ENCODE data around the gene SCN9A.

DNA sequence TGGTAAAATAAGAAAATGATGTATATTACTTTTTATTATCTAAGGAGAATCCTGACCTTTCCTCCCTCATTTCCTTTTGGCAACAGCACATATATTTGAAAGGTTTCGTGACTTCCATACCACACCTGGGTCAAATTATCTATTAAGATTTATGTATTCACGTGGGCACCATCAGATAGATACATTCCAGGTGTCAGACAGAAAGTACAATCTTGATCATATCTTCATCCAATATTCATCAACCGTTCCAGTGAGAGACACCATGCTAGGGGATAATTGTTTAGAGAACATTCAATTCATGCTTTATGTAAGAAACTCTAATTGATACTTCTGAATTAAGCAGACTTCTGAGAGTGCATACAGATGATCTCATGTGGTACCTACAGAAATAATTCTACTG is 73.7 kb downstream of the SCN9A start:
- TF ChIP-seq, protein P1, sequence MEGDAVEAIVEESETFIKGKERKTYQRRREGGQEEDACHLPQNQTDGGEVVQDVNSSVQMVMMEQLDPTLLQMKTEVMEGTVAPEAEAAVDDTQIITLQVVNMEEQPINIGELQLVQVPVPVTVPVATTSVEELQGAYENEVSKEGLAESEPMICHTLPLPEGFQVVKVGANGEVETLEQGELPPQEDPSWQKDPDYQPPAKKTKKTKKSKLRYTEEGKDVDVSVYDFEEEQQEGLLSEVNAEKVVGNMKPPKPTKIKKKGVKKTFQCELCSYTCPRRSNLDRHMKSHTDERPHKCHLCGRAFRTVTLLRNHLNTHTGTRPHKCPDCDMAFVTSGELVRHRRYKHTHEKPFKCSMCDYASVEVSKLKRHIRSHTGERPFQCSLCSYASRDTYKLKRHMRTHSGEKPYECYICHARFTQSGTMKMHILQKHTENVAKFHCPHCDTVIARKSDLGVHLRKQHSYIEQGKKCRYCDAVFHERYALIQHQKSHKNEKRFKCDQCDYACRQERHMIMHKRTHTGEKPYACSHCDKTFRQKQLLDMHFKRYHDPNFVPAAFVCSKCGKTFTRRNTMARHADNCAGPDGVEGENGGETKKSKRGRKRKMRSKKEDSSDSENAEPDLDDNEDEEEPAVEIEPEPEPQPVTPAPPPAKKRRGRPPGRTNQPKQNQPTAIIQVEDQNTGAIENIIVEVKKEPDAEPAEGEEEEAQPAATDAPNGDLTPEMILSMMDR (IDR thresholded peaks at IDR 0.05; ENCODE audit: low read length): no peak
- TF ChIP-seq EZH2 (optimal IDR thresholded peaks at IDR 0.05; ENCODE audit: low read depth, low read length) (no peak), EZH2phosphoT487 (IDR thresholded peaks at IDR 0.05; ENCODE audit: low read length) (no peak)

All from MM.1S (cell line).